GM18498 (cell line): Measurements from ENCODE around the gene ZNF358.
"Not testable (repeated sequence)": the region's sequence is repeated elsewhere in the genome, so short reads cannot be mapped to it uniquely, and the experiment has no call there.

Source experiments
- ATAC-seq: cut with Tn5 transposase; IDR thresholded peaks from one replicate; pipeline ENCODE4 v1.9.1; 2021; ENCODE audit warnings: mild to moderate bottlenecking, moderate library complexity; ENCODE audit not compliant: unreplicated experiment

ZNF358 gene

GRCh38 chr19:7534531-7535046 is 18.7 kb downstream of the ZNF358 start:
- ATAC-seq = peak; percentile 3

DNA sequence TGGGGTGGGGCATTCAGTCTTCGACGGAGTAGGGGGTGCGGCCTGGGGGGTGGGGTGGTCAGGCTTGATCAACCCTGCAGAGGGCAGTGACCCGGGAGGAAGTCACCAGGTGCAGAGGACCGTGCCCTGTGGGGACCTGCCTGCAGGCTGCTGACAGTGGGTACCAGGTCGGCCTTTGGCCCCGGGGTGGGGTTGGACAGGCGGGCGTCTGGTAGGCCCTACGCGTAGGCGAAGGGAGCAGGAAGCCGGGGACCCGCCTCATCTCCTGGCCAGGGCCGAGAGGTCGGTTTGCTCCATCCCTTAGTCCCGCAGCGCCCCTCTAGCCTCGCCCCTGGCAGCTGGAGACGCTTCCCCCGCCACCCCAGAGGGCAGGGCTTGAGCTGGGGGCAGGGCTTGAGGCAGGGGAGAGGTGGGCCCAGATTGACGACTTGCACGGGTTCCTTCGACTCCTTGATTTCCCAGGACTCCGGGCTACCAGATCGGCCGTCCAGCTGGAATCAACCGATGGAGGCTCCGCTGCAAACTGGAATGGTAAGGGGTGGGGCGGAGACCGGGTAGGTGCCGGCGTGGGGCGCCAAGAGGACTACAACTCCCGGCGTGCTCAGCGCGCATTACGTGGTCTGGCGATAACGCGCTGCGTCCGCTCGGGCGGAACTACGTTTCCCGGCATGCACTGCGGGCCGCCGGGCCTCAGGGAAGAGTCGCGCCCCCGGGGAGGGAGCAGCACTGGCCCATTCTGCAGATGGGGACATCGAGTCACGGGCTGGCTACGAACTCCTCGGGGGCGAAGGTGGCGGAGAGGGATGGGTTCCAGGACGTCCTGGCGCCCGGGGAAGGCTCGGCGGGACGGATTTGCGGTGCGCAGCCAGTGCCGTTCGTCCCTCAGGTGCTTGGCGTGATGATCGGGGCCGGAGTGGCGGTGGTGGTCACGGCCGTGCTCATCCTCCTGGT is 19.4 kb downstream of the ZNF358 start, which contains the start of gene PNPLA6:
TSS of gene PNPLA6 (plus strand) at position 671 of the 951 bp plus-strand sequence. CDS start at position 743, 72 bp downstream.
- ATAC-seq = peak; percentile 72

DNA sequence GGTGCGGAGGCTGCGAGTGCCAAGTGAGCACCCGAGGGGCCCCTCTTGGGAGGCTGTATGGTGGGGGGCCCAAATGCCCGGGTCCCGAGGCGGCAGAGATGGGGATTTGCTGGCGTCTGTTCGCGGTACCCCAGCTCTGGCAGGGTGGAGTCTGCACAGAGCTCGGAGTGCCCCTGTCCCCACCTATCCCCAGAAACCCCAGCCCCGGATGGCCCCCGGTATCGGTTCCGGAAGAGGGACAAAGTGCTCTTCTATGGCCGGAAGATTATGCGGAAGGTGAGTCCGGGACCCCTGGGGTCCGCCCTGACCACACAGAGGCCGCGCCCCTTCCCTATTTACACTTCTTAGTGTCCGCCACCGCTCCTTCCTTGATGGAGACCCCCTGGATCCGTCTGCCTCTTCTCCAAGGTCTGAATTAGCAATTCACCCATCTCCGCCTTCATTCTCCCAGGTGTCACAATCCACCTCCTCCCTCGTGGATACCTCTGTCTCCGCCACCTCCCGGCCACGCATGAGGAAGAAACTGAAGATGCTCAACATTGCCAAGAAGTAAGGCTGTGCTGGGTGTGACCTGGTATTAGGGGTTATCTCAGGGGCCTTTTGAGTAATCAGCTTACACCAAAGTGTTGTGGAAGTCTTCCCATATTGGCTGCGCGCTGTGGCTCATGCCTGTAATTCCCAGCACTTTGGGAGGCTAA is 20.2 kb downstream of the ZNF358 start:
- ATAC-seq = peak; percentile 3

- not testable (repeated sequence) for ATAC-seq
Measured at GRCh38 chr19:7538990-7539389, 23.1 kb downstream of the ZNF358 start.

- no peak for ATAC-seq
Measured at GRCh38 chr19:7539827-7540425, 24.0 kb downstream of the ZNF358 start.

GRCh38 chr19:7540761-7541474 is 25.0 kb downstream of the ZNF358 start:
- no peak for ATAC-seq

GRCh38 chr19:7541475-7541824 is 25.5 kb downstream of the ZNF358 start:
- no peak for ATAC-seq

- no peak for ATAC-seq
Measured at GRCh38 chr19:7541828-7542443, 26.0 kb downstream of the ZNF358 start.

GRCh38 chr19:7542556-7543348 is 26.8 kb downstream of the ZNF358 start:
- ATAC-seq = no peak

- ATAC-seq = no peak
Measured at GRCh38 chr19:7544626-7545025, 28.7 kb downstream of the ZNF358 start.

DNA sequence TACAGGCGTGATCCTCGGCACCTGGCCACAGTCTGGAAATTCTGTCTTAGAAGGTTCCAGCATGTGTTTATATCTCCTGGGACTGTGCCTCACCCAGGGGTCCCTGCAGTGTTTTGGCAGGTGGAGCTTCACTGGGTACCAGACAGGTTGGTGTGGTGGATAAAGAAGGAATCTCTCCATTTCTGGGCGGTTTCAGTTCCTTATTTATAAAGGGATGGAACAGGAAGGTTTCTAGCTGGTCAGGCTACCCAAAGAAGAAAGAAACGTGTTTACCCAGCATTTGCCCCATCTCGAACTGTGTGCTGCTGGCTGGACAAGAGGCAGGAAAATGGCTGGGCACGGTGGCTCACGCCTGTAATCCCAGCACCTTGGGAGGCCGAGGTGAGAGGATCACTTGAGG is 29.4 kb downstream of the ZNF358 start:
- no peak for ATAC-seq

DNA sequence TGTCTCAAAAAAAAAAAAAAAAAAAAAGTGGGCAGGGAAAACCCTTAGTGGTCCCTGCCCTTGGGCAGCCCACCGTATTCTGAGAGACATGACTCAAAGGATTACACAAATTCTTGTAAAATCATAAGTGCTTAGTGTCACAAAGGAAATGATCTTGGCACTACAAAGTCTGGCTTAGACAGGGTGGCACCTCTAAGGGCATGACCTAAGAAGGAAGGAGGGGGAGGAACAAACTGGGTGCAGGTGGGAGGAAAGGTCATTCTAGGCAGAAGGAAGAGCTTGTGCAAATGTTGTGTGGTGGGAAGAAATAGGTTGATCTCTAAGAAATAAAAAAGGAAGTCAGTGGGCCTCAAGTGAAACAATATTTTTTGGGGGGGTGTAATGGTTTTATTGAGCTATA is 30.0 kb downstream of the ZNF358 start:
- ATAC-seq = no peak

DNA sequence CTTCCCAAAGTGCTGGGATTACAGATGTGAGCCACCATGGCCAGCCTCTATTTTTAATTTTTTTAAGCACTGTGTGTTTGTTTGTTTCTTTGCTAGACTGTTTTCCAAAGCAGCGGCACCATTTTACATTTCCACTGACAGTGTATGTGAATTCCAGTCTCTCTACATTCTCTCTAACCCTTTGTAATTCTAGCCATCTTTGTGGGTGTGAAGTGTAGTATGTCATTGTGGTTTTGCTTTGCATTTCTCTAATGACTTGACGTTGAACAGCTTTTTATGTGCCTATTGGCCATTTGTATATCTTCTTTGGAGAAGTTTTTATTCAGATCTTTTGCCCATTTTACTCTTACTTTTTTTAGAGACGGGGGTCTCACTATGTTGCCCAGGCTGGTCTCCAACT is 31.3 kb downstream of the ZNF358 start:
- ATAC-seq = no peak

DNA sequence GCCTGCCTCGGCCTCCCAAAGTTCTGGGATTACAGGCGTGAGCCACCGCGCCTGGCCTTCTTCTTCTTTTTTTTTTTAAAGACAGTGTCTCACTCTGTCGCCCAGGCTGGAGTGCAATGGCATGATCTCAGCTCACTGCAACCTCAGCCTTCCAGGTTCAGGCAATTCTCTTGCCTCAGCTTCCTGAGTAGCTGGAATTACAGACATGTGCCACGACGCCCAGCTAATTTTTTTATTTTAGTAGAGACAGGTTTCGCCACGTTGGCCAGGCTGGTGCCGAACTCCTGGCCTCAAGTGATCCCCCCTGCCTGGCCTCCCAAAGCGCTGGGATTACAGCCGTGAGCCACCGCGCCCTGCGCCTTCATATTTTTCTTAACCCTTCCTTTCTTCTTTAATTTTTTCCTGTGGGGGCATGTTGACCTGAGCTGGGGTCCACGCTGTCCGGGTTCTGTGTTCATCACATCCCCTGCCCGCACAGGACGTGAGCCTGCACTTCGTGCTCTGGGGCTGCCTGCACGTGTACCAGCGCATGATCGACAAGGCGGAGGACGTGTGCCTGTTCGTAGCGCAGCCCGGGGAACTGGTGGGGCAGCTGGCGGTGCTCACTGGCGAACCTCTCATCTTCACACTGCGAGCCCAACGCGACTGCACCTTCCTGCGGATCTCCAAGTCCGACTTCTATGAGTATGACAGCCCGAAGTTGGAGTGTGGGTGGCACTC is 33.7 kb downstream of the ZNF358 start:
- ATAC-seq = no peak

- no peak for ATAC-seq
Measured at GRCh38 chr19:7550169-7550770, 34.4 kb downstream of the ZNF358 start.

- ATAC-seq = no peak
Measured at GRCh38 chr19:7550987-7551761, 35.3 kb downstream of the ZNF358 start.

- ATAC-seq = no peak
Measured at GRCh38 chr19:7552781-7553180, 36.9 kb downstream of the ZNF358 start.

DNA sequence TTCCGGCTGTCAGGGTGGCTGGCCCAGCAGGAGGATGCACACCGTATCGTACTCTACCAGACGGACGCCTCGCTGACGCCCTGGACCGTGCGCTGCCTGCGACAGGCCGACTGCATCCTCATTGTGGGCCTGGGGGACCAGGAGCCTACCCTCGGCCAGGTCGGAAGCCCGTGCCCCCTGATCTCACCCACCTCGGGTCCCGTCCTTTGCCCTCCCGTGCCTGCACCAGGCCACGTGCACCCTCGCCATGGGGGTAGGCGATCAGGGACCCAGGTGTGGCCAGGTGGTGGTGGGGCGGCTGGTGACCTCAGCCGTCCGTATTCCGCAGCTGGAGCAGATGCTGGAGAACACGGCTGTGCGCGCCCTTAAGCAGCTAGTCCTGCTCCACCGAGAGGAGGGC is 38.7 kb downstream of the ZNF358 start:
- ATAC-seq = no peak
